ENCODE data around the gene NOVA2. TPM values are rescaled to one million over a fixed set of nuclear protein-coding genes. Genes with fewer than 3 reads are reported as not detected.

Gene NOVA2
- total RNA-seq, 5 donors from 2014 or later (not counting 1 experiment from before 2014, with no cell fraction given): 0.03 TPM; not detected in 4

Other genes with a start within 250 kb of the NOVA2 start
- 10 to 100 TPM; 27.9 to 48.3 (median 38.0) TPM for gene FBXO46, start 243.0 kb downstream of the NOVA2 start, total RNA-seq
- not detected for gene MEIOSIN, start 240.4 kb downstream of the NOVA2 start, total RNA-seq
- 1 to 10 TPM in 3 of 5 donors, under 1 TPM in 2; 0.89 to 2.1 (median 1.3) TPM for gene SIX5, start 204.6 kb downstream of the NOVA2 start, total RNA-seq
- gene DMPK, start 191.4 kb downstream of the NOVA2 start, total RNA-seq: 10 to 100 TPM; 31.4 to 46.4 (median 36.9) TPM
- gene DMWD, start 181.0 kb downstream of the NOVA2 start, total RNA-seq: 10 to 100 TPM; 28.4 to 53.3 (median 44.6) TPM
- under 1 TPM; 0.20 to 0.47 (median 0.38) TPM for gene RSPH6A, start 158.6 kb downstream of the NOVA2 start, total RNA-seq
- gene SYMPK, start 110.7 kb downstream of the NOVA2 start, total RNA-seq: 100 to 1,000 TPM in 1 of 5 donors, 10 to 100 TPM in 4; 89.7 to 102 (median 94.7) TPM
- gene FOXA3, start 109.5 kb downstream of the NOVA2 start, total RNA-seq: under 1 TPM in 1 of 5 donors, not detected in 4; 0.16 TPM
- gene IRF2BP1, start 87.7 kb downstream of the NOVA2 start, total RNA-seq: 10 to 100 TPM; 22.7 to 42.3 (median 38.0) TPM
- gene MYPOP, start 71.3 kb downstream of the NOVA2 start, total RNA-seq: 10 to 100 TPM in 3 of 5 donors, 1 to 10 TPM in 2; 7.3 to 17.5 (median 16.9) TPM
- not detected for gene NANOS2, start 59.1 kb downstream of the NOVA2 start, total RNA-seq
- gene CCDC61, start 21.6 kb upstream of the NOVA2 start, total RNA-seq: 10 to 100 TPM; 18.3 to 42.9 (median 39.4) TPM
- gene PGLYRP1, start 49.2 kb upstream of the NOVA2 start, total RNA-seq: not detected
- not detected for gene IGFL4, start 67.1 kb upstream of the NOVA2 start, total RNA-seq
- not detected for gene IGFL3, start 150.8 kb upstream of the NOVA2 start, total RNA-seq
- gene IGFL2, start 174.4 kb upstream of the NOVA2 start, total RNA-seq: under 1 TPM in 1 of 5 donors, not detected in 4; 0.32 TPM

Data from T-cell (primary cell).